HG03139 (cell line): ENCODE measurements around the gene PIK3R6.

Experiments
- ATAC-seq: cut with Tn5 transposase; IDR thresholded peaks from one replicate; pipeline ENCODE4 v1.9.1; 2021; ENCODE audit not compliant: unreplicated experiment

Gene PIK3R6, protein sequence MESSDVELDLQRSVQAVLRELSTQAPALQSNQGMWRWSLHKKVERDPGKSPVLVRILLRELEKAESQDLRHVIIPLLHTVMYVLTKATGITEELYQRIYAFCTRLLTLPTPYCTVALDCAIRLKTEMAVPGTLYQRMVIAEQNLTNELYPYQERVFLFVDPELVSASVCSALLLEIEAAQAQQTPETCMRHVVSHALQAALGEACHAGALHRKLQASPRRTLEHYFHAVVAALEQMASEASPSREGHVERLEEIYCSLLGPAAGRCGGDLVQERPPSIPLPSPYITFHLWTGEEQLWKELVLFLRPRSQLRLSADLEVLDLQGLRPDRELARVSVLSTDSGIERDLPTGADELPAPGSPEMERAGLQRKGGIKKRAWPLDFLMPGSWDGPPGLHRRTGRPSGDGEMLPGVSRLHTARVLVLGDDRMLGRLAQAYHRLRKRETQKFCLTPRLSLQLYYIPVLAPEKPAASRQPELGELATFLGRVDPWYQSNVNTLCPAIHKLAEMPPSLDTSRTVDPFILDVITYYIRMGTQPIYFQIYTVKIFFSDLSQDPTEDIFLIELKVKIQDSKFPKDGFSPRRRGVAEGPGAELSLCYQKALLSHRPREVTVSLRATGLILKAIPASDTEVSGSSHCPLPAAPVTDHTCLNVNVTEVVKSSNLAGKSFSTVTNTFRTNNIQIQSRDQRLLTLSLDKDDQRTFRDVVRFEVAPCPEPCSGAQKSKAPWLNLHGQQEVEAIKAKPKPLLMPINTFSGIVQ

GRCh38 chr17:8867361-8867981, at the start of gene PIK3R6:
Gene PIK3R6 (minus strand): TSS chr17:8867674. CDS start chr17:8849794, 17,880 bp downstream.
- ATAC-seq = no peak

DNA sequence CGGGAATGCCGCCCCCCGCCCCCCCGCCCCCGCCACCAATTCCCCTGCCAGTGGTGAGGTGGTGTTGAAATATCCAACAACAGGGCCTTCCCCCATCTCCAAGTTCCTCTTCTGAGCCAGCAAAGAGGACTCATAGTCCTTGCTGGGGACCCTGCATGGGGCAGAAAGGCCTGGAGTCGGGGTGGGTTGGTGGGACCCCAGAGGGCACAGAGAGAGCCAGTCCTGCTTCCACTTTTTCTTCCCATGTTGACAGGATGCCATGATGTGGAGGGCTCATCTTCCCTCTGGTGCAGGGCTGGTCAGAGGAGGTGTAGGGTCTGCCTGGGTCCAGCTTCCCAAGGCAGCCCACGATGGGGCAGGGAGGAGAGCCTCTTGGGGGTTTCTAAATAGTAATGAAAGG, 49.0 kb upstream of the PIK3R6 start:
- ATAC-seq = no peak

DNA sequence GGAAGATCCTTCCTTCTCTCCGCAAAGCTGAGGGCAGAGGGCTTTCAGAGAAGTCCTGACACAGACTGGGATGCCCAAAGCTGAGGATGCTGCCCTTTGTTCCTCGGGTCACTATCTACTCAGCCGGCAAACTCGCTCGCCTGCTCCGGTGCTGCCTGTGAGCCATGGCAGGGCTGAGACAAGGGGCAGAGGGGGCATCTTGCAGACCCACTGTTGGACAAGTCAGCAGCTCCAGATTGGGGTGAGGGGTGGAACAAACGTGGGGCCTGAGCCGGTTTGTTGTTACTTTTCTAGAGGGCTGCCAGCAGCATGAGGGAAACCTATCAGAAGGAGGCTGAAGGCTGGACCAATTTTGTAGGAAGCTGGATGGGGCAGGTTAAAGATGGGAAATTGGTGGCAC, 47.1 kb upstream of the PIK3R6 start:
- ATAC-seq = no peak

- ATAC-seq = no peak
These were observed 46.4 kb upstream of the PIK3R6 start for GRCh38 chr17:8913879-8914278.

GRCh38 chr17:8913091-8913490, 45.6 kb upstream of the PIK3R6 start:
- no peak for ATAC-seq

- ATAC-seq = no peak
These were observed 44.9 kb upstream of the PIK3R6 start for GRCh38 chr17:8912084-8912981.

DNA sequence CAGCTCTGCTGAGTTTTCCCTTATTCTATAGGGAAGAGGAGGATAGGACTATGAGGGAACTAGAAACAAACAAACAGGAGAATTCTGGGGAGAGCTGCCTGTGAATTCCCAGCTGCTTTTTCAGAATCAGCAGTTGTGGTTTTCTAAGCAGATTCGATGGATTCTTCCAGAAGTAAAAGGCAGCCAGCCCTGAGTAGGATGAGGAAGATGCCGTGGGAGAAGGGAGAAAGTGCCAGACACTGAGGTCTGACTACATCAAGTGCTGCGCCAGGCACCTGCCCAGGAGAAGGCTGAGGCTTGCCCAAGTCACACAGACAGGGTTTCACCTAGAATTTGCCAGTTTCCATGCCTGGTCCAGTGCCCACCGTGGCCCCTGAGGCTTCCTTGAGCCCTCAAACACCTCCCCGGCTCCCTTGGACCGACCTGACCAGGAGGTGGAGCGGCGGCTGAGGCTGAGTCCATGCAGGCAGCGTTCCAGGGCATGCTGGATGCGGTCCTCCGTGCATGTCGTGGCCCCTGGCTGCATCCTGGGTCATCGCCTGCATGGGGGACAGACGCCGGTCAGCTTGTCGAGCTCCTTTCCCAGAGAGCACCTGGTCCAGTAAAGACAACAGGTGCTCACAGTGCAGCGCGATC, 43.6 kb upstream of the PIK3R6 start:
- ATAC-seq = no peak

DNA sequence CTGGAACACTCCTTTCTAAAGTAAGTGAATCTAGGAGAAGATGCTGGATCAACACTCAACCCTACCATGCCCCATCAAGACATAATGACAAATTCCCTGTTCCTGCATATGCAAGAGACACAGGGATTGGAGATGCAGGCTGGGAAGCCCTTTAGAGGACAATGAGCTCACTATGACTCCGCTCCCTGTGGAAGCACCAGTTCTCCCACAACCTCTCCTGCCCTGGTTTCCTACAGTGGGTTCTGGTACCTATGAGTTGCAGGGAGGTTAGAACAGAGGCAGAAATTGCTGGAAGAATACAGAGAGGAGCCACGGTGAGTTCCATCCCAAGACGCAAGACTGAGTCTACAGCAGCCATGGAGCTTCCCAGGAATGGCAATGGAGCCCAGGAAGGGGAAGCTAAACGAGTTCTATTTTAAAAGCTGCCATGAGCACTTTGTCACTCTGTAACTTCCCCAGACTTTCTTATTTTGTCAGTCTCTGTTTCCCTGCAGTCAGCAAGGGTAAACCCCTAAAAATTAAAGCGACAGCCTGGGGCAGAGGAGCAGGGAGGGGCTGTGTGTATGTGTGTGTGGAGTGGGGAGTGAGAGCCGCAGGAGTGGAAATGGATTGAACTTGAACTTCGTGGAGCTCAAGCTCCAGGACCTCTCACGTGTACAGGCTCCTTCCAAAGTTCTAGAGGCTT, 42.3 kb upstream of the PIK3R6 start:
- ATAC-seq = no peak

- ATAC-seq = no peak
These were observed 37.9 kb upstream of the PIK3R6 start for GRCh38 chr17:8905331-8905730.

GRCh38 chr17:8904686-8905085, 37.2 kb upstream of the PIK3R6 start:
- ATAC-seq = no peak

DNA sequence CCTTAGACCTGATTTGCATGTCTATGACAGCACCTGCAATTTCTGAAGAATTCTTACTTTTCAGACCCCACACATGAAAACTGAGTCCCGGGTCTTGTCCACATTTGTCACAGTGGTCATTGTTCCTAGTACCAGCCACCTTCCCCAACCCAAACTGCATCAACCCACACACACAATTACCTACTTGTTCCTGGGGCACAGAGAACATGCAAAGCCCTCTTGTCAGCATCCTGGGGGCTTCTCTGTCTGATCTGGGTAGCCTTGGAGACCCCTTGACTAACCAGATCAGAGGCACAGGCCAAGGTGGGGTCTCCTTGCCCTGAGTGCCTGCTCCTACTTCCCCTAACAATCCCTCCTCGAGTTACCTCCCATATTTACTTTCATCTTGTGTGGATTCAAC, 36.7 kb upstream of the PIK3R6 start:
- ATAC-seq = no peak

DNA sequence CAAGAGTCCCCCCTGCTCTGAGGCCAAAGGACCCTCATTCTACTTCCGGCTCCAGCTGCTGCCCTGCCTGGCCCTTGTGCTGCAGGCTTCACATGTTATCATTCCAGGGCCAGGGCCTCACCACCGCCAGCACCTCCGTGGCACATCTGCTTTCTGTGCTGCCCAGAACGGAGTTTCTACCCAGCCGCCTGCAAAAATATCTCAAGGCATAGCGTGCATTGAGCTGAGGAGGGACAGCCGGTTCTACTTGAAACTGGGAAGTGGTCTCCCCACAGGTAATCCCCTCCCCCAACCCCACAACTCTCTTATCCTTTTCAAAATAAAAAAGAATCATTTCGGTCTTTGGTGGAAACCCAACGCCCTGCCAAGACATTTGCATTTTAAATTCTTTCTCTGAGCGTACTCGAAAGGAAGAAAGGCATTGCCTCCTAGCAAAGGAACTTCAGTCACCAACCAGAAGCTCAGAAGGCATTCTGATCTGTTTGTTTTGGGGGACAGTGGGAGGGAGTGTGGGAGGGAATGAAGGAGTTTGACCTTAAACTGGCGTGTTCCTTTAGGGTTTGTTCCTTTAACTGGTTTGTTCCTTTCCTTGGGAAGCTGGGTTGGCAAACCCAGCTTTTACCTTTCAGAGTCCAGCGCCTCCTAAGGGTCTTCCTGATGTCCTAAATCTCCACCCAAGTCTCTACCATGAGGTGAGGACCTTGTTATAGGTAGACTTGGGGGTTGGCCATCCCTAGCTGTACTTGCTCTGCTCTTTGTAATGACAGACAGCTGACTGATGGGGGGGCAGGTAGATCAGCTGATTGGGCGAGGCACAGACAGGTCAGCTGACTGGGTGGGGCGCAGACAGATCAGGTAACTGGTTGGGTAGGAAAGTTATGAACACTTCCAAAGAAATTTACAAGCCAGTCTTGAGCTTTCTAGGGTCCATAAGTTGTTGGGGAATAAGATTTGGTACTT, 33.4 kb upstream of the PIK3R6 start:
- no peak for ATAC-seq

DNA sequence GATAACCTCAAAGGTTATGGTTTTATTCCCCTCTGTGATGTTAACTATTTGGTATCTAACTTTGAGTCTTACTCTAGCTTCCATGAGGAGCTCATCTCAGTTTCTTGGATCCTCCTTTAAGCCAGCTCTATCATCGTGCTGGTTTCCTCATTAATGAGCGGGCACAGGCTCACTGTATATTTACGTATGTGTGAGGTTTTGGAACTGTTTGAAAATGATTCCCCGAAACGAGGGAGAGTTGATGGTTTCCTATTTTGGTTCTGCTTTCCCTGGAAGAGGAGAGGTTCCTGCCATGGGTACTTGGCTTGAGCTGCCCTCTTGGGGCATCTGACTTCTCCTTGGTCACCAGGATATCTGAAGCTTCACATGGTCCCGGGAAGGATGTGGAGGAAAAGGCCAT, 32.7 kb upstream of the PIK3R6 start:
- no peak for ATAC-seq

DNA sequence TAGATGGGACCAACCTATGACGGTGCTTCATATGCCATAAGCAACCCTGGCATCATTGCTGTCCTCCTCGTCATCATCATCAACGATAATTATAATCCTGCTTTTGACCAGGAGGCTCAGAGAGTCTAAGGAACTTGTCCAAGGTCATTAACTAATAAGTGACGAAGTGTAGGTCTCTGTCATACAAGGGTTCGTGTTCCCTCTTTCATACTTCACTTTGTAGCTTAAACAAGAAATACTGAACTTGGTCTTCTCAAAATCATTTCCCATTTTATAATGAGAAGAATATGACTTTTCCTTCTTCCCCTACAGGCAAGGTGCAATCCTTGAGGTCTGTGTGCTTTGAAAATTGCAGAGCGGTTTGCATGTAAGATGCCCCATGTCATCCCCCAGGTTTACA, 31.2 kb upstream of the PIK3R6 start:
- no peak for ATAC-seq

DNA sequence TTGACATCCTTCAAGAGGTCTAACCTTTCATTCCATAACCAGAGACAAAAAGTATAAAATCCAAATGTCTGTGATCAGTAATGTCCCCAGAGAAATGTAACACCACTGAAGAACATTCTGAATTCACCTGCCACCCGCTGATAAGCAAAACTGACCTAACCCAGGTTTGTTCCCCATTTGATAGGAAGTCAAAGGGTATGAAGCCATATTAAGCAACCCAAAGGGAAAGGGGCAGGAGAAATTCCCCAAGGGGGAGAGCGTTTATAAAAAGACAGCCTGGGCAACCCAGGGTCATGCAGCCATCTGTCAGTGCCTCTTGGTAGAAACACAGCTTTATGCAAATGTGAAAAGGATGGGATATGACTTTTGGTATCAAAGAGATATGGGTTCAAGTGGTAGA, 30.7 kb upstream of the PIK3R6 start:
- no peak for ATAC-seq

DNA sequence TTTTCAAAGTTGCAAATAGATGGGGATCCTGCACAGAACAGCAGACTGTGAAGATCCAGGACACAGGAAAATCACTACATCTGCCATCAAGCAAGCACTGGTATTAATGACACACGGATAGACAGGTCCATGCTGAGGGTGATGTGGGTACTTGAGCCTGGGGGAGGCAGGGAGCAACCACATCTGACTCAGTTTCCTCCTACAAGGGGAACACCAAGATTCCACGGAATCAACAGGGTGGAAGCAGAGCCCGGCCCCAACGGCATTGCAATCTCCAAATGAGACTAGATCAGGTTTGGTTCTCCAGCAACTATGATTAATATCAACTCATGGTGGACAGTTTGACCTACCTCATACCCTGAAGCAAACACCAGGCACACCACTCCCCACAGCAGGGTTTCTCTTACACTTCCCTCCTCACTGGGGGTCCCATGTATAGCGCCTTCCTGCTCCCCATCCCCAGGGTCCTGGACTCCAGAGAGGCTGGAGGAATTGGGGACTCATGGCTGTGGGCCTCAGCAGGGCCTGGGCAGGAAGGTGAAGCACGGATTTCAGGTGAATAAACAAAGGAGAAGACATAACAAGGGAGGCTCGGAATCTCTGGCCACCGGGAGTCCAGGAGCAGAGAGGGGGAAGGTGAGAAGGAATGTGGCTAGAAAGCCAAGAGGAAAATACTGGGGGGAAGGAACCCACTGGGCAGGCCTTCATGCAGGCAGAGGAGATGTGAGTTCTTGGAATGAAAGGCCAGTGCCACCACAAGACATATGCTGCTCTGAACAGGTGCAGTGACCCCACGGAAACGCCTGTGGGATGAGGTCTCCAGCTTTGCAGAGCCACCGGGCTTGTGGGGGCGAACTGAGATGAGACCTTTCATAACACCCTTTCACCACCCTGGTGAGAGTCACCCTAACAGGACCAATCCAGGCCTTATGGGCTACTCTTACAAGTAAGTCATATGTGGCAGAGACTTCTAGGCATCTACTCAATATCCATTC, 29.5 kb upstream of the PIK3R6 start:
- no peak for ATAC-seq

- no peak for ATAC-seq
These were observed 28.6 kb upstream of the PIK3R6 start for GRCh38 chr17:8896087-8896486.
